Astrocyte of the cerebellum (primary cell): ENCODE results near the gene STXBP6.

Source experiments
- DNase-seq: peaks from one replicate; pipeline ENCODE4 v3.0.0-alpha.2; 2011; ENCODE audit warnings: low read depth
- H3K4me3 ChIP-seq: 2 replicates; pipeline ENCODE4 v1.5.1; 2011; ENCODE audit warnings: mild to moderate bottlenecking, low read depth, low read length, moderate library complexity
- in situ Hi-C: cut with HindIII; loops from 2 replicates; pipeline ENCODE4 v1.10.0; 2017; ENCODE audit warnings: low sequenced_read_pairs
- TF ChIP-seq, protein P1 (sequence below): IDR thresholded peaks from 2 replicates; pipeline ENCODE4 v1.5.1; 2012; ENCODE audit warnings: low read length, low read depth, moderate library complexity, mild to moderate bottlenecking; ENCODE audit errors: missing control alignments

The STXBP6 gene

DNA sequence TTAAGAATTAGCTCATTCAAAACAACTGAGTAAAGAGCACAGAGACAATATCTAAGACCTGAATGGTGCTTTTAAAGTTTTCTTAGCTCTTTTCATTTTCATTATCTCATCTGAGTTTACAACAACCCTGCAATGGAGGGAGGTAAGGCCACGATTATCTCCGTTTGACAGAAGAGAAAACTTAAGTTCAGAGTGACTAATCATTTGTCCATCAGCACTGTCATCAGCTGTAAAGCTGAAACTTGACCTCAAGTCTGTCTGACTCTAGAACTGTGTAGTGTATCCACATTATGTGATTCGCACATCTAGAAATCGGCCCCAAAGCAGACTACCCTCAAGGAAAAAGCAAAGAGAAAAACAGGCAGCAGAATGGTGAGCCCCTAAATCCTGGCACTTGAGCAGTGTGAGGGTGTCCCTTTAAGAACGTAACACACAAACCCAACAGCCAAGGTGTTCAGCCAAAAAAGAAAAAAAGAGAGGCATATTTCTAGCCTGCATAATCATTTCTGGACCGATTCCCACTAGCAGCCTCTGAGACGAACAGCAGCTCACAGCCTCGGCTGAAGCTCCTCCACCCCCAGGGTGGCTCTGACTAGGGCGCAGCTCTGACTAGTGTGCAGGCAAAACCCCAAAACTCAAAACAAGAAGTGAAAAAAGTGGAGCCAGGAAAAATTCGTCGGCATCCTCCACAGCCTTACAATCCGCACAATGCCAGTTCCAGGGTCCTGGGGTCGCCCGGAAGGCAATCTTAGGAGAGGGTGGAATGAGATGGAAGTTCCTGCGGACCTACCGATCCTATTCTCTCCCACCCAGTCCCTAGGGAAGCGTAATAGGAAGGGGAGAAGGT is 1.6 kb downstream of the STXBP6 start:
- TF ChIP-seq, protein P1, sequence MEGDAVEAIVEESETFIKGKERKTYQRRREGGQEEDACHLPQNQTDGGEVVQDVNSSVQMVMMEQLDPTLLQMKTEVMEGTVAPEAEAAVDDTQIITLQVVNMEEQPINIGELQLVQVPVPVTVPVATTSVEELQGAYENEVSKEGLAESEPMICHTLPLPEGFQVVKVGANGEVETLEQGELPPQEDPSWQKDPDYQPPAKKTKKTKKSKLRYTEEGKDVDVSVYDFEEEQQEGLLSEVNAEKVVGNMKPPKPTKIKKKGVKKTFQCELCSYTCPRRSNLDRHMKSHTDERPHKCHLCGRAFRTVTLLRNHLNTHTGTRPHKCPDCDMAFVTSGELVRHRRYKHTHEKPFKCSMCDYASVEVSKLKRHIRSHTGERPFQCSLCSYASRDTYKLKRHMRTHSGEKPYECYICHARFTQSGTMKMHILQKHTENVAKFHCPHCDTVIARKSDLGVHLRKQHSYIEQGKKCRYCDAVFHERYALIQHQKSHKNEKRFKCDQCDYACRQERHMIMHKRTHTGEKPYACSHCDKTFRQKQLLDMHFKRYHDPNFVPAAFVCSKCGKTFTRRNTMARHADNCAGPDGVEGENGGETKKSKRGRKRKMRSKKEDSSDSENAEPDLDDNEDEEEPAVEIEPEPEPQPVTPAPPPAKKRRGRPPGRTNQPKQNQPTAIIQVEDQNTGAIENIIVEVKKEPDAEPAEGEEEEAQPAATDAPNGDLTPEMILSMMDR = no peak
- in situ Hi-C loops = no loop called here
- peak; percentile 70 for DNase-seq
- H3K4me3 ChIP-seq = peak overlapping the region; percentile 57

DNA sequence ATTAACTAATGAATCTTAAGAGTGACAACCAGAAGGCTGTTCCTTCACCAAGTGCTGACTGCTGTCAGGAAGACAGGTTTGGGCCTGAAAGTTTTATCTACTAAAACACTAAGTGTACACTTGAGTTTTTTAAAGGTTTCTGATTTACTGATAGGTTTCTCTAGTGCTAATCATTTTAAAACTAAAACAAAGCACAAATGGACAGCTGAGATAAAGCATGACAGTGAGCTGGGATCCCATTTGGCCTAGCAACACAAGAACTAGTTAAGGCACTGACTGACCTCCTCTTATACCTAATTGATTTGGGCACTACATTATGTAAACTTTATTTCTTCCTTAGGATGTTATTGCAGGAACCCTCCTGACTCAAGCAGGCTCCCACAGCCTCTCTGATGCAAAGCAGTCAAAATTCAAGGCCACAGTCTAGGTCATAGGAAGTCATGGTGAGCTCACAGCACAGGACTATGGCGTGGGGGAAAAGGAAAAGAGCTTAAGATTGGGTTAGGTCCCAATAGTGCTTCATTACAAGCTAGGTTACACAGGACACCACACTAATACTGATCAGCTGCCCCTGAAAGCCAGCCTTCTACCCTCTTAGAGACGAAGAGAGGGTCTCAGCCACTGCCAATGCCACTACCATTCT is 3.5 kb downstream of the STXBP6 start:
- H3K4me3 ChIP-seq = no peak overlapping the region
- TF ChIP-seq, protein P1 = no peak
- in situ Hi-C loops = no loop called here
- DNase-seq = no peak

DNA sequence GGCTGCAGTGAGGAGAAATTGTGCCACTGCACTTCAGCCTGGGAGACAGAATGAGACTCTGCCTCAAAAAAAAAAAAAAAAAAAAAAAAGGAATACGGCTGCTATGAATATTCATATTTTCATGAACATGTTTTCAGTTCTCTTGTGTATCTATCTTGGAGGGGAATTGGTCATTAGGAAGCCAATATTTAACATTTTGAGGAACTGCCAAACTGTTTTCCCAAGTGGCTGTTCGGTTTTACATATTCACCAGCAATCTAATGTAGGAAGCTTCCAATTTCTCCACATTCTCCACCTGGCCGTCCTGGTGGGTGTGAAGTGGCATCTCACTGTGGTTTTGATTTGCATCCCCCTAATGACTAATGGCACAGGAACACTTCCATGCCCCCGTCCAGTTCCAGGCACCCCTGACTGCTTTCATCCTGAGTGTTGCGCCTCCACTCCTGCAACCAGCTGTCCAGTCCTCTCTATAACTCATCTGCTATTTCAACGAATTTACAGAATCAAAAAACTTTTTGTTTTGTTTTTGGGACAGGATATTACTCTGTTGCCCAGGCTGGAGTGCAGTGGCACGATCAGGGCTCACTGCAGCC is 5.7 kb downstream of the STXBP6 start:
- TF ChIP-seq, protein P1 = no peak
- in situ Hi-C loops = no loop called here
- DNase-seq = no peak
- no peak overlapping the region for H3K4me3 ChIP-seq

DNA sequence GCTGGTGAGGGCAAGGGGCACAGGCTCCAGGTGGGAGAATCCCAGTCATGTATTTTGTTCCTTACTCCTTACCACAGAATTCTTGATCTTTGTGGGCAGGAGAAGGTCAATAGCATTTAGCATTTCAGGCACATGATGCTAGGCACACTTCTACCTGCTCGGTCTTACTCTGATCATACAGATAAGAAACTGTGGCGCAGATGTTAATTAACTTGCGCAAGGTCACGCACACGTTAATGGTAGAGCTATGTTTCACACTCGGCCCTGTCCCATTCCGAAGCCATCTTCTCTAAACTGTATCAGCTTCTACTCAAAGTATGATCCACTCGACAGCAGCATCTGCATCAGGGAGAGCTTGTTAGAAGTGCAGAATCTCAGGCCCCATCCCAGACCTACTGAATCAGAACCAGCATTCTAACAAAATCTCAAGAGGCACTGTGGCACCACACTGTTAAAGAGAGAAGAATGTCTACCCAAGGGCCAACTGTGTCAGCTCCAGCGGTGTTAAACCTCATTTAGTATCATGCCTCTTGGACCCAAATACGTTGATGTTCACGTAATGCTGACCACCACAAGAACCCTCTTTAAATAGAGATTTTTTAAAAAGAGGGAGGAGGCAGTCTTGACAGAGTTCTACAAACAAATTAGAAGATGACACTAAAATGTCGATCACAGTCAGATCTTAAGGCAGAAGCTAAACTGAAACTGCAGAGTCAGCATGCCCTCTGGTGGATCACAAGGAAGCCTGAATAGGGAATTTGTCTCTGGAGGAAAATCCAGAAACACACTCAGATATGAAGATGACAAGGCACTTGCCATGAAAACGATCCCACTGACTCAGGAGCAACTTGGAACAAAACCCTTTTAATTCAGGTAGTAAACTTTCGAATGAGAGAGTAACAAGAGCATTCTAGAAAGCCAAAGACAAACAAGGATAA is 7.3 kb downstream of the STXBP6 start:
- in situ Hi-C loops = no loop called here
- TF ChIP-seq, protein P1 = peak; percentile 71
- peak; percentile 53 for DNase-seq
- H3K4me3 ChIP-seq = no peak overlapping the region

DNA sequence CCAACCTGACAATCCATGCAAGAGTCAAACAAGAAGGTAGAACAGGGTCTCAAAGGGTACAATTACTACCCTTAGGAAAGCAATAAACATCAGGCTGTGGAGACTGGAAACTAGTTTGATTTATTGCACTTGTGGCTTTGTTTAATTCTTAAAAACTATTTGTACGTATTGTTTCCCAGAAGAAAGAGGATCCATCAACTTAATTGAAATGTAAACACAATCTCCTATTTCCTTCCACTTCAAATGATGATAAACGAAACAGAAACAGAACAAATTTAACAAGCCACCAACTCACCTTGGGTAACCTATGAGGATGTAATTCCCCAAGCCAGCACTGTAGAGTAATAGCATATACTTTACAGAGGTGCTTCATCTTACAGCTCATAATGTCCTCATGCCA is 8.0 kb downstream of the STXBP6 start:
- in situ Hi-C loops = no loop called here
- H3K4me3 ChIP-seq = no peak overlapping the region
- no peak for DNase-seq
- TF ChIP-seq, protein P1 = no peak

DNA sequence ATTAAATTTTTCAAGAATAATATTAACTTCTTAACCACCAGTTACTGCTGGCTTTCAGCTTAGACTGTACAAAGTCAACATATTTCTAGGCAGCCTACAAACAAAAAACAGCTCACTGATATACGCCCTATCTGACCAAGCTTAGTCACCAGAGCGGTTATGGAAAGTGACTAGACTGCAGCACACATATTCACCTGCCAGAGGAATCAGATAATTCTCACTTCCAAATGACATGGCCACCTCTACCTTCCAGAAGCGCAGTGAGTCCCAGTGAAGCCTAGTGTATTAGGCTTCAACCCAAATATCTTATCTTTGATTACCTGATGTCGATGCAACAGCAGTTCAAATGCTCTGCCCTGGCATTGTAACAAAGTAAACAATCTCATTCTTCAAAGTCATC is 8.5 kb downstream of the STXBP6 start:
- H3K4me3 ChIP-seq = no peak overlapping the region
- TF ChIP-seq, protein P1 = no peak
- DNase-seq = no peak
- in situ Hi-C loops = no loop called here
